HG03521 (cell line): ENCODE measurements around the gene ZNF592.

Source experiments
- ATAC-seq: cut with Tn5 transposase; IDR thresholded peaks from one replicate; pipeline ENCODE4 v1.9.1; 2021; ENCODE audit warnings: mild to moderate bottlenecking, moderate library complexity; ENCODE audit not compliant: unreplicated experiment

ZNF592 gene

DNA sequence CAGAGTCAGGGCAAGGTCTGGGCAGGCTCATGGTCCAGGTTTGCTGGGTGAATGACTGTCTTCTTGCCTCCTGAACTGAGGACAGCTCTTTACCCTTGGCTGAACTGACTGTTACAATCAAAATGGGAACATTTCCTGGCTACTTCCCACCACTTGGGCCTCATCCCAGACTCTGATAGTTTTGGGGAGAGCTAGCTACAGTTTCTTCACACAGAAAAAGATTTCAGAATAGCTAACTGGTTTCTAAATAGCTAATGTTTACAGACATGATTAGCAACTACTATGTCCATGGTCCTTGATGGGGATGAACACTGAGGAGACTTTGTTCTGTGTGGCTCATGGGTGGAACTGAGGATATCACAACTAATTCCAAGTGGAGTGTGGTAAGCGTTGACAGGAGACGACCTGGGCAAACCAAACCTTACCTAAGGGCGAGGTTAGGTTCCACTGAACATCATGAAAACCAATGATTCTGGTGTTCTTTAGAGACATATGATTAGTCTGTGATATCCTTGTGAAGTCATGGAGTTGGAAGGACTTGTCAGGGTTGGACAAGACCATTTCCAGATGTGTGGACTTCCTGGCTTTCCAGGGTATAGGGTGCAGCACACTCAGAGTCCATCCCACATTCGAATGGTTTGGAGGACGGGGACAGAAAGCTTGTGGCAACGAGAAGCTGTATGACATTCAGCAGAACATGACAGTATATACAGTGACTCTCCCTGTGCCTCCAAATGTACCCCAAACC is 76.0 kb downstream of the ZNF592 start:
- no peak for ATAC-seq

DNA sequence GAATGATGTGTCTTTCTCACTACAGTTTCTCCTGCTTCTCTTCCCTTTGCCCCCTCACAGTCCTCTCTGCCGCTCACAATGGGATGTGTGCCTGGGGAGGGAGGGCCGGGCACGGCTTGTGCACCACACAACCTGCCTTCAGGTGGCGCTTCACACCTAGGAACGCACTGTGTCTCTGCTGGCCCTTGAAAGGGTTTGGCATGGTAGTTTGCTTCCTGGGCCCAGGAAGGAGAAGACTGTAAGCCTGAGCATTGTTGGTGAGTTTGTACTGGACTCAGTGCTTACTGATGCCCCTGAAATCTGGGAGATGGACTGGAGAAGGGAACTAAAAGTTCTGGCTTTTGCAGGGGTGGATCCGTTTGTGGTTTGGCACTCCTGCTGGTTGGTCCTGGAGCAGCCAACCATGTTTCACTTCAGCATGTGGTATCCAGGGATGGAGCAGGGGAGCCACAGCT is 78.0 kb downstream of the ZNF592 start:
- ATAC-seq, result no peak

DNA sequence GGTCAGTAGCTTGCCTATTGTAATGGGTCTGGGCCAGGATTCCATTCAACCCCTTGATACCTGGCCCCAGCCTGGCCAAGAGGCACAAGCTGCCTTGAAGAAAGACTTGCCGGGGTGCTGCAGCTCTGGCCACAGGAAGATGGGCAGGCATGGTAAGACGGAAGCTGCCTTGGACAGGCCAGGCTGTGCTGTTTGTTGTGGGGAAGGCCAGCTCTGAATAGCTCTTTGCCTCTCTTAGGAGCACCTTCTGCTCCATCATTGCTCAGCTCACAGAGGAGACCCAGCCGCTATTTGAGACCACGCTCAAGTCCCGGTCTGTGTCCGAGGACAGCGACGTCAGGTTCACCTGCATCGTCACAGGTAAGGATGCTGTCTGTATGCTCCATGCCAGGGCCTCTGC is 78.9 kb downstream of the ZNF592 start:
- ATAC-seq, result no peak

DNA sequence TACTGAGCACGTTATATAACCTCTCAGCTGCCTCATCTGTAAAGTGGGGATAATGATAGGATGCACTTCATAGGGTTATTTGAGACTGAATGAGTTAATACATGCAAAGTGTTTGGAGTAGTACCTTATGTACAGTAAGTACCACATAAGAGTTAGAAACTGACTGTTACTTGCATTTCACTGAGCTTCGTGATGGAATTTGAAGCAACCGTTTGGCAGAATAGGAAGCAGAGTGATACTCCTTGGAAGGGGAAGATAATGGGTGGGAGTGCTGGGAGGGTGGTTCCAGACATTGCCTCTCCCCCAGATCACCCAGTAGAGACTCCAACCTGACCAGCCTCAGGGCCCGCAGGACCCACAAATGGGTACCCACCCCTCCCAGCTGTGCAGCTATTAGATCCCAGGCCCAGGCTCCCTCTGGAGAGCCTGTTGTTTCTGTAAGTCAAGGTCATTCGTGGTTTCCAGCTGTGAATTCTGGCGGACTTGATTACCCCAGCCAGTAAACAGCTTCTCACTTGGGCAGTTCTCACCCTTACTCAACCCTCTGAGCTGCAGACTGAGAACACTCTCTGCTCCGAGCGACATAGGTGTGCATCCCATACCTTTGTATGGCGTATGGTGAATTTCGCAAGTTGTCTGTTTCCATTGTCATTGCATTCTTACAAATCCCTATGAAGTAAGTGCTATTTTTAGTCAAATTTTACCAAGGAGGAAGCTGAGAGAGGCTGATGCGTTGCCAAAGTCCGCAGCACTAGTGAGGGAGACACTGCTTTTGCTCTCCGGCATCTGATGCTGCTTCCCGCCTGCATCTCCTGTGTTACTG is 79.9 kb downstream of the ZNF592 start:
- no peak for ATAC-seq

DNA sequence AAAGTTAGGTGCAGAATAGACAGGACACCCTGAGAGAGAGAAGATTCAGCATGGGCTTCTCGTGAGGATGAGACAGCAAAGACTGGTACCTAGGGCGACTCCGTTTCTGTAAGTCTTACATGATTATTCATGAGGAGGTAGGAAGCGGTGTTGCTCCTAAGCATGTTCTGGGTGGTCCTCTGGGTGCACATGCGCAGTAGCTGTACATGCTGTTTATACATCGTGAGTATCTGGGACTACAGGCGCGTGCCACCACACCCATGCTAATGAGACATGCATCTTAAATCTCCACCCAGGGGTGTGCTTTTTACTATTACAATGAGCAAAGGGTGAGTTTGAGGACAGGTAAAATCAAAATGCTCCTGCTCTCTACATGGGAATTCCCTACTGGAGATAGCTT is 81.0 kb downstream of the ZNF592 start:
- no peak for ATAC-seq

DNA sequence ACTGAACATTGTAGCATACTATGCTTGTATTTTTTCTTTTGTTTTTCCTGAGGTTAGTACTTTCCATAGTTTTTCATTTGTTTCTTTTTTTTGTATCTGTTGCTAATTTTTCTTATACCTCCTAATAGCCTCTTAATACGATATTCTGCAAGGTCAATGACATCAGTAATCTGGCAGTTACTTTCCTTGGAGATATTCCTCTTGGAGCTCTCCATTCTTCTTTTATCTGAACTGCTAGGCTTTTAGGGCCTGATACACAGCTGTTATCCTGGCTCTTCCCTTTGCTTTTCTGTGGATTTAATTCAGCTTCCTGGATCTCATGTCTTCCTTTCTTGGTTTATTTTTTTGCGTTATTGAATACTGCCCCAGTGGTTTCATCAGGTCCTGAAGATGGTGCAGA is 81.6 kb downstream of the ZNF592 start:
- ATAC-seq, result no peak

DNA sequence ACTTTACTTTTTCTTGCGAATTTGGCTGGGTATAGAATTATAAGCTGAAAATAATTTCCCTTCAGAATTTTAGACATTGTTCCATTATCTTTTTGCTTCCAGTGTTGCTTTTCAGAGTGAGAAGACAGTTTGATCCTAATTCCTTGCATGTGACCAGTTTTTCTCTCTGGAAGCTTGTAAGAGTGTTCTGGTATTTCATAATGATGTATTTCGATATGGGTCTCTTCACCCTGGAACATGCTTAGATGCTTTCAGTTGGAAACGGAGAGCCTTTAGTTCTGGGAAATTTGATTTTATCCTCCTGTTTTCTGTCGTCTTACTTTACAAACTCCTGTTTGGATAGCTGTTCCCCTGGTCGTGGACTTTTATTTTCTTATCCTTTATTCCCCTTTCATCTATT is 82.6 kb downstream of the ZNF592 start:
- no peak for ATAC-seq

DNA sequence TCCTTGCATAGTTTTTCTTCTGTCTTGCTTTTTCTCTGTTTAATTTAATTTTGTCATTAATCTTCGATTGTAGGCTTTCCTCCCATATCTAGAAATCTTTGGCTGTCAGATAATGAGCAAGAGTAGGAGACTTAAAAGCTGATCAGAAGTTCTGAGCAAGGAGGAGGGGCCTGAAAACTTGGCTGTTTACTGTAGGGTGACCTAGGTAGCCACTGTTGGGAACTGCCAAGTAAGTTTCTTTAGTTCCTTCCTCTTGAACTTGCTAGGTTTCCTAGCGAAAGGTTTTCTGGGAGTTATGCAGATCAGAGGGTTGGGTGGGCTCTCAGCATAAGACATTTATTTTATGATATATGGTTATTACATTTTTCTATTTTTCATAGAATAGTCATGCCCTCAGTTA is 83.2 kb downstream of the ZNF592 start:
- ATAC-seq, result no peak

DNA sequence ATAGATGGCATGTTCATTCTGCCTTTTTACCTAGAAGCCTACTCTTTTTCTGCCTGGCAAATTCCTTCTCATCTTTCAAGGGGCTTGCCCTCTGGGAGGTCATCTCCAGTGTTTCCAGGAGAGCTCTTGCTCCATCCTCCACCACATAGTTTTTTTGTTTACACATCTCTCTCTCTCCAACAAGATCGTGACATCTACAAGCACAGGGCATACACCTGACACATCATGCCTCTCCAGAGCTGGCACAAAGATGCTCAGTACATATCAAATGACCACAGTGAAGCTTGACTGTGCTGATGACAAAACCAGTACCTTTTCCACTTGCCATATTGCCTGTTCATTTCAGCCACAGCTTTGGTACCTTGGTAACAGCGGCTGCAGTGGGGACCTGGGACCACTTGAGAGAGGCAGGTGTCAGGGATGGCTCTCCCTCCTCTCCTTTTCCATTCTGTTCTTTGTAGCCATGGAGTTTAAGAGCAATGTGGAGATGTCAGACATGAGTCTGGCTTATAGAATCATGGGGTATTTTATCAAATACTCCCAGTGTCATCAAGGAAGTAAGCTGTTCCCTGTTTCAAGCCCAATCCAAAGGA is 84.2 kb downstream of the ZNF592 start:
- ATAC-seq, result no peak

DNA sequence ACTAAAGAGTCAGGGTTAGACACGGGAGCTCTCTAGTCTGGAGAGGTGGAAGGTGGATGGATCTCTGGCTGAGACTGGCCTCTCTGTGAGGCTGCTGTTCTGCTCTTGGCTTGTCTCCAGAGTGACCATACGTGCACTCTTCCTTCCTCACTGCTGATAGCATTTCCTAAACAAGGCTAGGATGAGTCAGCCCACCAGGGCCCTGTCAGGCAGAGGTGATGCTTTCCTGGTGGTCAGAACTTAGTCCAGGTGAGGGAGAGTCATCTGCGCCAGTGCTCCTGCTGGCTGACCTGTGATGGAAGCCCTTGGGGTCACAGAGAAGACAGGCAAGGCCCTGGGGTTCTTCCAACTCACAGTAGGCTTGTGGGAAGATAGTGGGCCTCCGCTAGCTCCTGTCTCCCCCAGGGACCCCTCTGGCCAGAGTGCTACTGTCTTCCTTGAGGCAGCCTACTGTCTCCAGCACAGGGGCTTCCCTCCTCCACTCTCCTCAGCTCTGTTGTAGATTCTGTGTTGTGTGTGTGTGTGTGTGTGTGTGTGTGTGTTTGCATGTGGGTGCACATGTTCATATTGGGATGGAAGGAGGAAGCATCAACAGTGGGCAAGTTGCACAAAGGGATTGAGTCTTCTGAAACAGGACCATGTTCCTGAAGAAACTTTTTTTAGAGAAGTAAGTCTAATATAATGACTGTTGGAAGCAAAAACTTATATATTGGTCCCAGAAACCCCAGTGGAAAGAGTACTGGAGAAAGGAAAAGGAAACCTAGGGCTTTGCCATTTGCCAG is 85.2 kb downstream of the ZNF592 start:
- no peak for ATAC-seq

DNA sequence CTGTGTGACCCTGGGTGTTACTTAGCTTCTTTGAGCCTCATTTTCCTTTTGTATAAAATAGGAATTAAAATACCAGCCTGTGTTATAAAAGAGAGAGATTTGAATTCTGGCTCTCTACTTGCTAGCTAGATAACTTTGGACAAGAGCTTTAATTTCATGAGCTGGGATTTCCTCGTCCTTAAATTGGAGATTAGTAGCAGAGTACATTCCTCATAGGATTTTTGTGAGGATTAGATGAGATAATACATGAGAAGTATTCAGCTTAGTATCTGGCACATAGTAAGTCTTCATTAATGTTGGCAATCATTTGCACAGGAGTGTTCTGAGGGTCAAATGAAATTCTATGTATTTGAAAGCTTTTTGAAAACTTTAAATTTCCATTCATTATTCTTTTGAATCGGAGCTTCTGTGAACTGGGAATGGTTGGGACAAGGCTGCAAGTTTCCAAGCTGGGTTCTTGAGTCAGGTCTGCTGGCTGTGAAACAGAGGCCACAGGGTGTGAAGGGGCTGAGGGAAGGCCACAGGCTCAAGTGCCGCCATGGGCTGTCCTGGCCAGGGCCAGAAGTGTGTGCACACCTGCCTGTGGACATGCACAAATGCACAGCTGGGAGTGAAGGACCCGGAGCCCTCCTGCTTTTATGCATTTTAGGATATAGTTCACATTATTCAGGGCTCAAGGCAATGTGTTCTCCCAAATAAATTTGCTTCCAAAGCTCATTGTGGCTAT is 86.0 kb downstream of the ZNF592 start:
- ATAC-seq, result no peak

DNA sequence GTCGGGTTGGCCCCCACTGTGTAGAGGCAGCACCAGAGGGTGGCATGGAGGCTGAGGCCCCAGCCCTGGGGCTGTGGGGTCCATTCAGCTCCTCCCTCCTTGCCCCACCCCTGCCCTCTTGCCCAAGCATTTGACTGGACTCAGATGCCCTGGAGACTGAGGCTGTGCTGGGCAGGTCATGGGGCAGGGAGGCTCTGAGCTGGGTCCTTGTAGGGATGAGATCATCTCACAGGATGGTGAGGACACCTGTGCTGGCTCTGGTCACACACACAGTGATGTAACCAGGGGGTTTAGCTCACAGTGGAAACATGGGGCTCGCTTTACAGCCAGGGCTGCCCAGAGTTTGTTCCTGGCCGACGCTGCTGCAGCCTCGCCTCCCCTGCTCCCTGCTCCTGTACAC is 86.6 kb downstream of the ZNF592 start:
- ATAC-seq, result no peak

DNA sequence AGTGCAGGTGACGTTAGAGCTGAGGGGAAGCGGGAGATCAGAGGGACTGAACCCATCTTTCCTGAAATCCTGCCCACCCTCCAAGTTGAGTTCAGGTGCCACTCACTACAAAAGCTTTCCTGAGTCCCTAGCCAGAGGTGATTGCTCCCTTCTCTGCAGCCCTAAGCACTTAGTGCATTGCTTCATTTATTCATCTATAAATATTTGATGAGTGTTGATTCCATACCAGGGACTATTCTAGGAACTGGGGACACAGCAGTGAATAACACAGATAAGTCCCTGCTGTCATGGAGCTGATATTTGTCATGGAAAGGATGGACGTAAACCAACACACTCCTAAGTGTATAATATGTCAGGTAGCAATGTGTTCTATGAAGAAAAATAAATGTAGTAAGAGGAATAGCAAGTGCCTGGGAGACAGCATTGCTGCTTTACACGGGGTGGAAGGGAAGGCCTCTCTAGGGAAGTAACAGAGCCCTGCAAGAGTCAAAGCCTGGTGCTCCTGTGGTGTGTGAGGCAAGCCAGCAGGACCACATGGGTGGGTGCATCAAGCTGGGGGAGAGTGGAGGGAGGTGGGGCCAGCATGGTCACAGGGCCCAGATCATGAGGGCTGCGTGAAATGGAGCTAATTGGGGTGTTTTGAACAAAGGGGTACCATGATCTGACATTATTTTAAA is 87.4 kb downstream of the ZNF592 start:
- ATAC-seq, result no peak

DNA sequence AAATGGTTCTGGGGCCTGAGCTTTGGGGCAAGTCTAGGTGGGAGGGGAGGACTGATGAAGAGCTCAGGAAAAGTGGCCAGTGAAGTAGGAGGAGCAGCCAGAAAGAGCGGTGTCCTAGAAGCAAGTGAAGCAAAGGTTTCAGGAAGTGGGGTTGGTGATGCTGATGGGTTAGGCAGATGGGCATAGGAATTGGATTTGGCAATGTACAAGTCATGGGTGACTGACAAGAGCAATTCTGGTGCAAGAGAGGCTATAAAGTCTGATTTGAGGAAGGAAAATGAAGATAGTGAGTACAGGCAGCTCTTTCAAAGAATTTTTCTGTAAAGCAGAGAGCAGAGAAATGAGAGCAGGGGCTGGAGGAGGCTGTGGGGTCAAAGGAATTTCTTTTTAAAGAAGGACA is 88.5 kb downstream of the ZNF592 start:
- no peak for ATAC-seq

DNA sequence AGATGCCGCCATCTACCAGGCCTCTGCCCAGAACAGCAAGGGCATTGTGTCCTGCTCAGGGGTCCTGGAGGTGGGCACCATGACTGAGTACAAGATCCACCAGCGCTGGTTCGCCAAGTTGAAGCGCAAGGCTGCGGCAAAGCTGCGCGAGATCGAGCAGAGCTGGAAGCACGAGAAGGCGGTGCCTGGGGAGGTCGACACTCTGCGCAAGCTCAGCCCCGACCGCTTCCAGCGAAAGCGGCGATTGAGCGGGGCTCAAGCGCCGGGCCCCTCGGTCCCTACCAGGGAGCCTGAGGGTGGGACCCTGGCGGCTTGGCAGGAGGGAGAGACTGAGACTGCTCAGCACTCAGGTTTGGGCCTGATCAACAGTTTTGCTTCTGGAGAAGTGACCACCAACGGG is 91.3 kb downstream of the ZNF592 start:
- ATAC-seq, result no peak

DNA sequence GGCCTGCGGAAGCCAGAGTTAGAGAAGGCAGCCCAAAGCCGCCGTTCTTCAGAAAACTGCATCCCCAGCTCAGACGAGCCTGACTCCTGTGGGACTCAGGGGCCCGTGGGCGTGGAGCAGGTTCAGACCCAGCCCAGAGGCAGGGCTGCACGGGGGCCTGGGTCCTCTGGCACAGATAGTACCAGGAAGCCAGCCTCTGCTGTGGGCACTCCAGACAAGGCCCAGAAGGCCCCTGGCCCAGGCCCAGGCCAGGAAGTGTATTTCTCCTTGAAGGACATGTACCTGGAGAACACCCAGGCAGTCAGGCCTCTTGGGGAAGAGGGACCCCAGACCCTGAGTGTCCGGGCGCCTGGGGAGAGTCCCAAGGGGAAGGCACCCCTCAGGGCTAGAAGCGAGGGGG is 91.9 kb downstream of the ZNF592 start:
- ATAC-seq, result no peak

DNA sequence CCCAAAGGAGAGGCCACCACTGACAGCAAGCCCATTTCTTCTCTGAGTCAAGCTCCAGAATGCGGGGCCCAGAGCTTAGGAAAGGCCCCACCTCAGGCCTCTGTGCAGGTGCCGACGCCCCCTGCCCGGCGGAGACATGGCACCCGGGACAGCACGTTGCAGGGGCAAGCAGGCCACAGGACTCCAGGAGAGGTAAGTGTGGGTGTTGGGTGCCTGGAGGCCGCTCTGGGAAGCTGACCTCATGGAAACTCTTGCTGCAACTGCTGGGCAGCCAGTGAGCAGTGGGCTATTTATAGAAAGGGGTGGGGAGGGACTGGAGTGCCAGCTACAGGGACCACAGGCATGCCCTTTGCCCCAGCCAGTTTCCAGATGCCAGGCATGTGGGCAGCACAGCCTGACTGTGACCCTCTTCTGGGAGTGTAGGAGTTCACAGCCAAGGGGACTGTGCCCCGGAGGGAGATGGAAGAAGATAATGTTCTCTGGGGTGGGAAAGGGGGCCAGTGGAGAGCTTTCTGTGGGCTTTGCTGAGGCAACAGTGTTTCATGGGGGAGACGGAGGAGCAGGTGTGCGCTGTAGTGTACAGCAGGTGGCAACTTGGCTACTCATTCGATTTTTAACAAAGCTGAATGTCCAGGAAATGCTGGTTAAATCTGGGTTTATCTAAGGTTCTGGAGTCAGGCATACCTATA is 92.5 kb downstream of the ZNF592 start:
- no peak for ATAC-seq

DNA sequence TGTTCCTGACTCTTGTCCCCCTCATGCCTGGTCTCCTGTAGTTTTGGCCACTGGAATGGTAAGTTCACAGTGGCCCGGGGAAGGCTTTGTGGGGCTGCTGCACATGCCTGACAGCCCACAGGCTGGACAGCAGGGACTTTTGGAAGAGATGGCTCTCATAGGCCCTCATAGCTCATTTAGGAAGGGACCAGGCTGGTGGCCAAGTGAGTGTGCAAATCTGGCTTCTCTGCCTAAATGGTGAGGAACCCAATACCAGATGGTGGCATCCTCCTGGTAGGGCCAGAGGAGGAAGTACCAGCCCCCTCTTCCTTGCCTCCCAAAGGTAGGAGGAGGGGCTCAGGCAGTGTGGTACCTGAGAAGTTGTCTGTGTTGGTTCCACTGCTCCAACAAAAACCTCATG is 94.4 kb downstream of the ZNF592 start:
- no peak for ATAC-seq

DNA sequence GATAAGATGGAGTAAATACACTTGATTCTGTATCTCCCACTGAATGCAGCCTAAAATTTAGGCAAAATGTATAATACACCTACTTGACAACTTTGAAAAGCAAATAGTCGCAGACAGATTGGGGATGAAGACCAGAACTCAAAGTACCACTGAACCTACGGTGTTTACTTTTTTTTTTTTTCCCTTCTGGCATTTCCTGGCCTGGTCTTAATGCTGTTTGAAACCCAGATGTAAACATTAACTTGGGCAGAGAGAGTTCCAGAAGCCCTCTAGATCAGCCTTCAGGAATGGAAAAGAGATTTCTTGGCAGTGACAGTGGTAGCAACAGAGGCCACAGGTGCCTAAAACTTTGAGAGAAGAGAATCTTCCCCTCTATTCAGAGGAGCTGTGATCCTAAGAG is 96.6 kb downstream of the ZNF592 start:
- ATAC-seq, result no peak
